Measurements from ENCODE around the gene CNOT6. TPM values are rescaled to one million over a fixed set of nuclear protein-coding genes. Genes with fewer than 3 reads are reported as not detected.
"Not testable (repeated sequence)": the region's sequence is repeated elsewhere in the genome, so short reads cannot be mapped to it uniquely, and the experiment has no call there.

The CNOT6 gene
- total RNA-seq, 1 donor from 2014 or later = 24.9 TPM

- ChIA-PET CTCF (no interaction called here), POLR2A (no interaction called here)
- Mint-ChIP-seq H3K36me3 (ENCODE audit: low read depth) (peaks cover 16% of the 10 kb centered on the region), H3K4me1 (peaks cover 55% of the 10 kb centered on the region), H3K27me3 (no peaks in the 10 kb centered on the region), H3K4me3 (no peak overlapping the region), H3K27ac (no peak overlapping the region), H3K9me3 (no peaks in the 10 kb centered on the region)
- DNase-seq = no peak
- intact Hi-C loops (cut with micrococcal nuclease) = no loop called here
- TF ChIP-seq, protein P1, sequence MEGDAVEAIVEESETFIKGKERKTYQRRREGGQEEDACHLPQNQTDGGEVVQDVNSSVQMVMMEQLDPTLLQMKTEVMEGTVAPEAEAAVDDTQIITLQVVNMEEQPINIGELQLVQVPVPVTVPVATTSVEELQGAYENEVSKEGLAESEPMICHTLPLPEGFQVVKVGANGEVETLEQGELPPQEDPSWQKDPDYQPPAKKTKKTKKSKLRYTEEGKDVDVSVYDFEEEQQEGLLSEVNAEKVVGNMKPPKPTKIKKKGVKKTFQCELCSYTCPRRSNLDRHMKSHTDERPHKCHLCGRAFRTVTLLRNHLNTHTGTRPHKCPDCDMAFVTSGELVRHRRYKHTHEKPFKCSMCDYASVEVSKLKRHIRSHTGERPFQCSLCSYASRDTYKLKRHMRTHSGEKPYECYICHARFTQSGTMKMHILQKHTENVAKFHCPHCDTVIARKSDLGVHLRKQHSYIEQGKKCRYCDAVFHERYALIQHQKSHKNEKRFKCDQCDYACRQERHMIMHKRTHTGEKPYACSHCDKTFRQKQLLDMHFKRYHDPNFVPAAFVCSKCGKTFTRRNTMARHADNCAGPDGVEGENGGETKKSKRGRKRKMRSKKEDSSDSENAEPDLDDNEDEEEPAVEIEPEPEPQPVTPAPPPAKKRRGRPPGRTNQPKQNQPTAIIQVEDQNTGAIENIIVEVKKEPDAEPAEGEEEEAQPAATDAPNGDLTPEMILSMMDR (IDR thresholded peaks at IDR 0.05) = no peak
- ATAC-seq (ENCODE audit: low read depth) = no peak
Observed at GRCh38 chr5:180523629-180524466, 29.7 kb downstream of the CNOT6 start.

DNA sequence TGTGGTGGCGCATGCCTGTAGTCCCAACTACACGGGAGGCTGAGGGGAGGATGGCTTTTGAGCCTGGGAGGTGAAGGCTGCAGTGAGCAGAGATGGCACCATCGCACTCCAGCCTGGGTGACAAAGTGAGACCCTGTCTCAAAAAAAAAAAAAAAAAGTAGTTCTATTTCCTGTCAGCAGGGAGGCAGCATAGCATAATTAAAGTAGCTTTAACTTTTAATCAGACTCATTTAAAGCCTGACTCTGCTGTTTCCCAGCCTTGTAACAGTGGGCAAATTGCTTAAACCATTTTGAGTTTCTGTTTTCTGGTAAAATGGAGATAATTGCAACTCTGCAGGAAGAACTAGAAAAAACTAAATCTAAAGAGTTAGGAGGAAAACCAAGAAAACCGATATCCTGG lies 31.2 kb downstream of the CNOT6 start:
- Mint-ChIP-seq H3K4me3 (no peak overlapping the region), H3K27me3 (no peaks in the 10 kb centered on the region), H3K9me3 (no peaks in the 10 kb centered on the region), H3K27ac (no peak overlapping the region), H3K36me3 (ENCODE audit: low read depth) (peaks cover 26% of the 10 kb centered on the region), H3K4me1 (peaks cover 46% of the 10 kb centered on the region)
- no peak for ATAC-seq (ENCODE audit: low read depth)
- TF ChIP-seq, protein P1 (IDR thresholded peaks at IDR 0.05) = no peak
- intact Hi-C loops (cut with micrococcal nuclease) = no loop called here
- ChIA-PET CTCF (no interaction called here), POLR2A (no interaction called here)
- DNase-seq = no peak

GRCh38 chr5:180526269-180526668 lies 32.1 kb downstream of the CNOT6 start:
- Mint-ChIP-seq H3K4me1 (peaks cover 46% of the 10 kb centered on the region), H3K36me3 (ENCODE audit: low read depth) (peaks cover 25% of the 10 kb centered on the region), H3K27ac (no peak overlapping the region), H3K9me3 (no peaks in the 10 kb centered on the region), H3K4me3 (no peak overlapping the region), H3K27me3 (no peaks in the 10 kb centered on the region)
- ChIA-PET CTCF (no interaction called here), POLR2A (no interaction called here)
- no peak for DNase-seq
- ATAC-seq (ENCODE audit: low read depth) = no peak
- TF ChIP-seq, protein P1 (IDR thresholded peaks at IDR 0.05) = no peak
- intact Hi-C loops (cut with micrococcal nuclease) = no loop called here

DNA sequence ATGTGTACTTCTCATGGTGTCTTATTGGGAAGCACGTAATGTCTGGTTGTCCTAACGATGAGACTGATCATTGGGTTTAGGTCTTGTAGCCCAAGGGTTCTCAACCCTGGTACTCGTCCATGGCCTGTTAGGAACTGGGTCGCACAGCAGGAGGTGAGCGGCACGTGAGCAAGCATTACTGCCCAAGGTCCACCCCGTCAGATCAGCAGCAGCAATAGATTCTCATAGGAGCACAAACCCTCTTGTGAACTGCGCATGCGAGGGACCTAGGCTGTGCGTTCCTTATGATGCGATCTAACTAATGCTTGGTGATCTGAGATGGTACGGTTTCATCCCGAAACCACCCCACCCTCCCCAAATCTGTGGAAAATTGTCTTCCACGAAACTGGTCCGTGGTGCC lies 33.5 kb downstream of the CNOT6 start:
- DNase-seq = no peak
- ATAC-seq (ENCODE audit: low read depth) = no peak
- intact Hi-C loops (cut with micrococcal nuclease) = no loop called here
- CTCF ChIA-PET = no interaction called here
- TF ChIP-seq, protein P1 (IDR thresholded peaks at IDR 0.05) = no peak
- Mint-ChIP-seq H3K27me3 (no peaks in the 10 kb centered on the region), H3K4me1 (peaks cover 34% of the 10 kb centered on the region), H3K9me3 (no peaks in the 10 kb centered on the region), H3K27ac (no peak overlapping the region), H3K36me3 (ENCODE audit: low read depth) (peaks cover 39% of the 10 kb centered on the region), H3K4me3 (no peak overlapping the region)
- POLR2A ChIA-PET = no interaction called here

GRCh38 chr5:180531036-180531585 lies 36.9 kb downstream of the CNOT6 start:
- H3K36me3 Mint-ChIP-seq (ENCODE audit: low read depth) = peaks cover 60% of the 10 kb centered on the region
- CTCF ChIA-PET, POLR2A ChIA-PET: not testable (repeated sequence)

More at GRCh38 chr5:180531036-180531585, 36.9 kb downstream of the CNOT6 start:
- H3K4me1 Mint-ChIP-seq; H3K27ac Mint-ChIP-seq; DNase-seq; intact Hi-C loops (cut with micrococcal nuclease); H3K27me3 Mint-ChIP-seq; ATAC-seq (ENCODE audit: low read depth); H3K4me3 Mint-ChIP-seq; H3K9me3 Mint-ChIP-seq: not testable (repeated sequence)

All from activated B cell treated with CpG ODN at 0.5 μM for 24 hours (primary cell).